ENCODE results near the gene ZNF605.
"Not testable (repeated sequence)": the region's sequence is repeated elsewhere in the genome, so short reads cannot be mapped to it uniquely, and the experiment has no call there.

ZNF605 gene

GRCh38 chr12:132881818-132882217 is 74.3 kb downstream of the ZNF605 start:
- peak; percentile 23 for DNase-seq (ENCODE audit: low read depth)

GRCh38 chr12:132874620-132875019 is 81.5 kb downstream of the ZNF605 start:
- not testable (repeated sequence) for H3K4me3 ChIP-seq (ENCODE audit: low read depth, low read length); DNase-seq (ENCODE audit: low read depth)

More at GRCh38 chr12:132881818-132882217, 74.3 kb downstream of the ZNF605 start:
- no peak overlapping the region for H3K4me3 ChIP-seq (ENCODE audit: low read depth, low read length)
- TF ChIP-seq CTCF (IDR thresholded peaks at IDR 0.05; ENCODE audit: low read depth, low read length) (no peak), MAX (IDR thresholded peaks at IDR 0.05; ENCODE audit: low read depth, low read length) (no peak), POLR2A (IDR thresholded peaks at IDR 0.05; ENCODE audit: extremely low read depth, insufficient read length) (no peak), MYC (IDR thresholded peaks at IDR 0.05; ENCODE audit: low read depth, low read length) (no peak)

GRCh38 chr12:132874175-132874574 is 81.9 kb downstream of the ZNF605 start:
- no peak for TF ChIP-seq MYC (IDR thresholded peaks at IDR 0.05; ENCODE audit: low read depth, low read length)
- no peak for TF ChIP-seq MAX (IDR thresholded peaks at IDR 0.05; ENCODE audit: low read depth, low read length)
- TF ChIP-seq POLR2A (IDR thresholded peaks at IDR 0.05; ENCODE audit: extremely low read depth, insufficient read length) = no peak
- TF ChIP-seq CTCF (IDR thresholded peaks at IDR 0.05; ENCODE audit: low read depth, low read length) = no peak

GRCh38 chr12:132873724-132874123 is 82.4 kb downstream of the ZNF605 start:
- no peak for TF ChIP-seq MYC (IDR thresholded peaks at IDR 0.05; ENCODE audit: low read depth, low read length)
- TF ChIP-seq CTCF (IDR thresholded peaks at IDR 0.05; ENCODE audit: low read depth, low read length) = no peak
- TF ChIP-seq MAX (IDR thresholded peaks at IDR 0.05; ENCODE audit: low read depth, low read length) = no peak
- no peak for TF ChIP-seq POLR2A (IDR thresholded peaks at IDR 0.05; ENCODE audit: extremely low read depth, insufficient read length)
- no peak overlapping the region for H3K4me3 ChIP-seq (ENCODE audit: low read depth, low read length)

More at GRCh38 chr12:132874175-132874574, 81.9 kb downstream of the ZNF605 start:
- H3K4me3 ChIP-seq (ENCODE audit: low read depth, low read length) = no peak overlapping the region
- DNase-seq (ENCODE audit: low read depth) = no peak

GRCh38 chr12:132872975-132873421 is 83.1 kb downstream of the ZNF605 start:
- no peak for DNase-seq (ENCODE audit: low read depth)
- no peak overlapping the region for H3K4me3 ChIP-seq (ENCODE audit: low read depth, low read length)
- TF ChIP-seq MYC (IDR thresholded peaks at IDR 0.05; ENCODE audit: low read depth, low read length) = no peak
- no peak for TF ChIP-seq MAX (IDR thresholded peaks at IDR 0.05; ENCODE audit: low read depth, low read length)
- TF ChIP-seq POLR2A (IDR thresholded peaks at IDR 0.05; ENCODE audit: extremely low read depth, insufficient read length) = no peak
- TF ChIP-seq CTCF (IDR thresholded peaks at IDR 0.05; ENCODE audit: low read depth, low read length) = no peak

More at GRCh38 chr12:132873724-132874123, 82.4 kb downstream of the ZNF605 start:
- no peak for DNase-seq (ENCODE audit: low read depth)

- no peak for DNase-seq (ENCODE audit: low read depth)
- H3K4me3 ChIP-seq (ENCODE audit: low read depth, low read length) = no peak overlapping the region
- TF ChIP-seq CTCF (IDR thresholded peaks at IDR 0.05; ENCODE audit: low read depth, low read length) (no peak), POLR2A (IDR thresholded peaks at IDR 0.05; ENCODE audit: extremely low read depth, insufficient read length) (no peak), MAX (IDR thresholded peaks at IDR 0.05; ENCODE audit: low read depth, low read length) (no peak), MYC (IDR thresholded peaks at IDR 0.05; ENCODE audit: low read depth, low read length) (no peak)
These were observed 83.8 kb downstream of the ZNF605 start for GRCh38 chr12:132872073-132872855.
